HepG2 (cell line): ENCODE data around the gene SAE1. TPM values are rescaled to one million over a fixed set of nuclear protein-coding genes. Genes with fewer than 3 reads are reported as not detected.

Experiments
- ATAC-seq: fragments of 200-7000 bp; cut with Tn5 transposase; 3 replicates; pipeline ENCODE4 v1.9.1; 2020; ENCODE audit warnings: mild to moderate bottlenecking, moderate library complexity
- BruUV-seq: library from RNA; stranded (reverse); fragments of 400-500 nt; replicated peaks from 2 replicates; lab custom pipeline; 2021; lab: Mats Ljungman, UMichigan
- CTCF ChIA-PET: fragments of 300-600 bp; formaldehyde crosslinking; extraction: SDS; loops from one replicate; lab custom pipeline; 2021; ENCODE audit warnings: low total read pairs, inconsistent platforms, low intra/inter-chr PET ratio; lab: Yijun Ruan, JAX
- POLR2A ChIA-PET: fragments of 350-600 bp; sonication (Branson Sonifier 250); formaldehyde crosslinking; loops from one replicate; lab custom pipeline; 2020; ENCODE audit warnings: antibody characterized with exemption, inconsistent platforms; lab: Yijun Ruan, JAX
- DNase-seq: peaks from one replicate; pipeline ENCODE4 v3.0.0-alpha.2; 2015; ENCODE audit warnings: low spot score
- FAIRE-seq: peaks from 3 replicates; lab custom pipeline; 2011; peaks lifted over from hg19 to GRCh38; lab: Jason Lieb, UNC
- H2AFZ ChIP-seq: one replicate; pipeline ENCODE4 v1.6.1; 2011; ENCODE audit warnings: low read length, inconsistent platforms
- H3K27ac ChIP-seq: fragments of 300-600 bp; 3 replicates; pipeline ENCODE4 v1.8.0; 2011; ENCODE audit warnings: mixed run types, mild to moderate bottlenecking, mixed read lengths, low read length, inconsistent platforms; ENCODE audit not compliant: insufficient read depth; ENCODE audit errors: extremely low read length
- H3K27me3 ChIP-seq, 2 experiments: fragments of 200-600 bp in 1 of 2; 2 replicates in 1 of 2; 3 replicates in 1 of 2; pipeline versions ENCODE4 v1.6.0 to v1.8.0; 2011; ENCODE audit warnings: low read length in 2 of 2, mild to moderate bottlenecking in 2 of 2, moderate library complexity in 2 of 2, inconsistent platforms in 1 of 2; ENCODE audit not compliant: insufficient read depth in 2 of 2, control insufficient read depth in 1 of 2
- H3K36me3 ChIP-seq, 2 experiments: fragments of 200-600 bp in 1 of 2; replicated peaks in 1 of 2; 2 replicates in 1 of 2; 3 replicates in 1 of 2; pipeline versions ENCODE4 v1.5.1 to v1.8.0; 2011; ENCODE audit warnings: low read length in 2 of 2, inconsistent platforms in 1 of 2; ENCODE audit not compliant: insufficient read depth in 2 of 2, control insufficient read depth in 1 of 2
- H3K4me1 ChIP-seq: 2 replicates; pipeline ENCODE4 v1.5.1; 2012; ENCODE audit warnings: low read length, inconsistent platforms; ENCODE audit not compliant: insufficient read depth
- H3K4me2 ChIP-seq: 2 replicates; pipeline ENCODE4 v1.6.0; 2011; ENCODE audit warnings: low read depth, low read length, inconsistent platforms
- H3K4me3 ChIP-seq, 3 experiments: fragments of 200-600 bp in 1 of 3; sonication (generic), shearing (Covaris generic) in 1 of 3; replicated peaks in 1 of 3; 2 replicates each; pipeline ENCODE4 v1.5.1; 2011 to 2016; ENCODE audit warnings: low read length in 3 of 3, inconsistent platforms in 2 of 3, low read depth in 2 of 3, mild to moderate bottlenecking in 2 of 3, control low read depth in 1 of 3, mixed read lengths in 1 of 3; ENCODE audit not compliant: insufficient read depth in 1 of 3
- H3K79me2 ChIP-seq: one replicate; pipeline ENCODE4 v1.6.1; 2011; ENCODE audit warnings: low read length, inconsistent platforms; ENCODE audit not compliant: insufficient read depth
- H3K9ac ChIP-seq: 2 replicates; pipeline ENCODE4 v1.6.0; 2011; ENCODE audit warnings: mild to moderate bottlenecking, low read depth, low read length, inconsistent platforms; ENCODE audit not compliant: insufficient read depth
- H3K9me3 ChIP-seq: 2 replicates; pipeline ENCODE4 v1.5.1; 2012; ENCODE audit warnings: mild to moderate bottlenecking, low read length
- H4K20me1 ChIP-seq: 2 replicates; pipeline ENCODE4 v1.6.0; 2011; ENCODE audit warnings: inconsistent platforms, mild to moderate bottlenecking, low read length, moderate library complexity; ENCODE audit not compliant: insufficient read depth
- ARID4A ChIP-seq: sonication (generic); formaldehyde crosslinking; IDR thresholded peaks from 2 replicates; pipeline ENCODE4 v1.5.0; 2020; ENCODE audit warnings: mild to moderate bottlenecking, missing genetic modification reagents, borderline replicate concordance
- FOSL2 ChIP-seq: sonication (generic); formaldehyde crosslinking; IDR thresholded peaks from 2 replicates; pipeline ENCODE4 v1.4.0; 2020; ENCODE audit warnings: missing genetic modification reagents
- GATAD2A ChIP-seq: IDR thresholded peaks from 2 replicates; pipeline ENCODE4 v1.6.1; 2016
- HDAC2 ChIP-seq: sonication (generic); formaldehyde crosslinking; IDR thresholded peaks from 2 replicates; pipeline ENCODE4 v1.4.0; 2020; ENCODE audit warnings: missing genetic modification reagents
- KDM1A ChIP-seq: IDR thresholded peaks from 2 replicates; pipeline ENCODE4 v1.6.1; 2016; ENCODE audit warnings: missing compliant biosample characterization
- MYC ChIP-seq: sonication (generic); formaldehyde crosslinking; IDR thresholded peaks from 2 replicates; pipeline ENCODE4 v1.9.0; 2021; ENCODE audit warnings: missing genetic modification reagents, borderline replicate concordance
- RCOR2 ChIP-seq: IDR thresholded peaks from 2 replicates; pipeline ENCODE4 v1.6.1; 2016; ENCODE audit warnings: missing biosample characterization, missing genetic modification reagents
- ZFP82 ChIP-seq: sonication (generic); formaldehyde crosslinking; IDR thresholded peaks from 2 replicates; pipeline ENCODE4 v1.5.1; 2020; ENCODE audit warnings: mild to moderate bottlenecking, missing genetic modification reagents, borderline replicate concordance
- ZMYM2 ChIP-seq: sonication (generic); formaldehyde crosslinking; IDR thresholded peaks from 2 replicates; pipeline ENCODE4 v1.8.0; 2022; ENCODE audit warnings: mild to moderate bottlenecking, missing genetic modification reagents
- ZMYM4 ChIP-seq: sonication (generic); formaldehyde crosslinking; IDR thresholded peaks from 2 replicates; pipeline ENCODE4 v1.8.1; 2023; ENCODE audit warnings: mild to moderate bottlenecking, missing genetic modification reagents
- ZNF121 ChIP-seq: sonication (generic); formaldehyde crosslinking; IDR thresholded peaks from 2 replicates; pipeline ENCODE4 v1.5.0; 2020; ENCODE audit warnings: mild to moderate bottlenecking, missing genetic modification reagents
- ZNF614 ChIP-seq: IDR thresholded peaks from 2 replicates; pipeline ENCODE4 v1.6.1; 2018; ENCODE audit warnings: missing biosample characterization, missing genetic modification reagents, inconsistent platforms, borderline replicate concordance
- ZSCAN22 ChIP-seq: sonication (generic); formaldehyde crosslinking; IDR thresholded peaks from 2 replicates; pipeline ENCODE4 v1.4.0; 2020; ENCODE audit warnings: mild to moderate bottlenecking, missing genetic modification reagents
- WGBS: methylation state at CpG from one replicate; pipeline ENCODE4 v1.1.6; 2017; ENCODE audit warnings: low lambda C conversion rate; 5-methylcytosine and 5-hydroxymethylcytosine counted together
- in situ Hi-C: cut with HindIII; loops from 2 replicates; pipeline ENCODE4 v1.10.0; 2017; ENCODE audit warnings: low pct_unique_long_range_greater_than_20kb; ENCODE audit not compliant: extremely low pct_ligation_motif_present
- intact Hi-C: fragments of 100-400 bp; cut with micrococcal nuclease; formaldehyde crosslinking; loops from one replicate; pipeline ENCODE4 v1.10.0; 2022; ENCODE audit not compliant: unreplicated experiment
- polyA plus RNA-seq, 8 experiments: library from polyadenylated mRNA; depleted of rRNA in 3 of 8; stranded (reverse) in 7 of 8; unstranded in 1 of 8; fragments of >200 nt; fragmentation: Illumina TruSeq in 4 of 8; extraction: Trizol in 4 of 8; gene quantifications; 2 replicates each; pipeline versions ENCODE4 v1.2.1 to v1.2.3, GENCODE V29; 2011 to 2016; ENCODE audit warnings: low read depth in 4 of 8, missing spikeins in 1 of 8, mixed read lengths in 1 of 8; ENCODE audit not compliant: insufficient read depth in 1 of 8
- total RNA-seq, 5 experiments: library from RNA; depleted of rRNA; stranded (reverse); fragments of >200 nt; fragmentation: Illumina TruSeq; extraction: Trizol; gene quantifications; 2 replicates each; pipeline ENCODE4 v1.2.3, GENCODE V29; 2016; ENCODE audit warnings: low read depth in 1 of 5
- TF ChIP-seq, protein P1 (sequence below): IDR thresholded peaks from 2 replicates; pipeline ENCODE4 v1.6.1; 2016; ENCODE audit warnings: missing compliant biosample characterization, missing genetic modification reagents, borderline replicate concordance

SAE1 gene
- total and polyA plus RNA-seq, 2 of the 13 experiments (the other 11 are each of a cell fraction or from before 2014, with no cell fraction given): 87.6 to 197 TPM

- TF ChIP-seq ARID4A (CRISPR knock-in tag) (peak; percentile 87; the same call in 1 of the 2 replicates), ZSCAN22 (CRISPR knock-in tag) (no peak)
- TF ChIP-seq, protein P1, sequence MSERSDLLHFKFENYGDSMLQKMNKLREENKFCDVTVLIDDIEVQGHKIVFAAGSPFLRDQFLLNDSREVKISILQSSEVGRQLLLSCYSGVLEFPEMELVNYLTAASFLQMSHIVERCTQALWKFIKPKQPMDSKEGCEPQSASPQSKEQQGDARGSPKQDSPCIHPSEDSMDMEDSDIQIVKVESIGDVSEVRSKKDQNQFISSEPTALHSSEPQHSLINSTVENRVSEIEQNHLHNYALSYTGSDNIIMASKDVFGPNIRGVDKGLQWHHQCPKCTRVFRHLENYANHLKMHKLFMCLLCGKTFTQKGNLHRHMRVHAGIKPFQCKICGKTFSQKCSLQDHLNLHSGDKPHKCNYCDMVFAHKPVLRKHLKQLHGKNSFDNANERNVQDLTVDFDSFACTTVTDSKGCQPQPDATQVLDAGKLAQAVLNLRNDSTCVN (CRISPR knock-in tag): no peak
Measured at GRCh38 chr19:47243776-47244547, 113.3 kb downstream of the SAE1 start (continued).

DNA sequence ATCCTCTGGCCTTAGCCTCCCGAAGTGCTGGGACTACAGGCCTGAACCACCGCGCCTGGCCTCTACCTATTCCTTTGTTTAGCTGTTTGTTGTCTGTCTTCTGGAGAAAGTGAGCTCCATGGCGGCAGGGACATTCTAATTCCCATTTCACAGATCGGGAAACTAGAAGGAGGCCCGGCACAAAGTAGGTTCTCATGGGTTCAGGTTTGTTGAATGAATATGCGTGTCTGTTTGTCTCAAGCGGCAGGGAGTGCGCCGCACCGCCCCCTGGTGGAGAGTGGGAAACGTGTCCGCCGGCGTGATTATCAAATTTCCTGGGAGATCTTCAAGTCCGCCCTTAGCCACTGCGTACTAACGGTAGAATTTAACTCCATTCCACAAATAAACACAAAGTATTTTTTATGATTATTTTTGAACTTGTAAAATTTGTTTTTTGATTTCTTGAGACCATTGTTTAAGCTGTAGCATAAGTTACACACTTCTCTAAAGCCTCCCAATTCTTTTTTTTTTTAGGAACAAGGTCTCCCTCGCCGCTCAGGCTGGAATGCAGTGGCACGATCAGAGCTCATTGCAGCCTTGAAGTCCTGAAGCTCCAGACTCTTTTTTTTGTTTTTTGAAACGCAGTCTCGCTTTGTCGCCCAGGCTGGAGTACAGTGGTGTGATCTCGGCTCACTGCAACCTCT is 116.8 kb downstream of the SAE1 start:
- Histone ChIP-seq H3K9me3 (no peaks in the 10 kb centered on the region), H3K9ac (no peak overlapping the region), H3K4me3 (no peak overlapping the region; a peak in 1 of 6 replicates), H2AFZ (no peak overlapping the region), H3K4me2 (peak overlapping the region; percentile 39), H3K27me3 (no peaks in the 10 kb centered on the region), H3K27ac (no peak overlapping the region), H3K36me3 (no peaks in the 10 kb centered on the region), H3K4me1 (peaks cover 53% of the 10 kb centered on the region), H4K20me1 (no peaks in the 10 kb centered on the region), H3K79me2 (no peaks in the 10 kb centered on the region)
- FAIRE-seq (no peak), ATAC-seq (no peak), DNase-seq (peak; percentile 56)
- ChIA-PET CTCF (interaction anchor here (1.3 to 1.4 kb wide), 2 partner anchors 37 to 98 kb away, joined by 4 to 7 read pairs; no protein-coding TSS in a partner anchor), POLR2A (interaction anchor here (0.6 to 3.4 kb wide), 4 partner anchors 9 to 262 kb away, joined by 3 to 17 read pairs (median 3); partner anchors contain the start of gene CCDC9)
- no TSS peak for BruUV-seq
- intact Hi-C loops: no loop called here
- 27% methylated on average over 25 of the region's 25 CpGs for WGBS
- in situ Hi-C loops: loop anchor here (5.0 kb wide), 1 partner anchor 100 kb away; no protein-coding TSS in a partner anchor
- peak; percentile 45; the same call in 1 of the 2 replicates for TF ChIP-seq MYC
- peak; percentile 48; the same call in 1 of the 2 replicates for TF ChIP-seq HDAC2 (CRISPR knock-in tag)
- TF ChIP-seq ZFP82: 0 out of 2 replicates have a peak, but pooled peaks have one; percentile 52
- TF ChIP-seq ZNF121 (CRISPR knock-in tag): 0 out of 2 replicates have a peak, but pooled peaks have one; percentile 23
- TF ChIP-seq GATAD2A (CRISPR knock-in tag): 0 out of 2 replicates have a peak, but pooled peaks have one; percentile 24
- TF ChIP-seq KDM1A (CRISPR knock-in tag): peak; percentile 20; the same call in 1 of the 2 replicates
- peak; percentile 84; the same call in 1 of the 2 replicates for TF ChIP-seq RCOR2 (CRISPR knock-in tag)
- TF ChIP-seq ZNF614 (CRISPR knock-in tag): 0 out of 2 replicates have a peak, but pooled peaks have one; percentile 23
- TF ChIP-seq ZMYM2 (CRISPR knock-in tag): 0 out of 2 replicates have a peak, but pooled peaks have one; percentile 52
- TF ChIP-seq ZMYM4 (CRISPR knock-in tag): peak; percentile 14; the same call in 1 of the 2 replicates
- 0 out of 2 replicates have a peak, but pooled peaks have one; percentile 7 for TF ChIP-seq FOSL2
